Measurements from ENCODE around the gene KRT33B. TPM values are rescaled to one million over a fixed set of nuclear protein-coding genes. Genes with fewer than 3 reads are reported as not detected.

The KRT33B gene
- total RNA-seq, 1 donor from 2014 or later = 0.29 TPM

- no peak for DNase-seq (ENCODE audit: low read depth)
- TF ChIP-seq, protein P1, sequence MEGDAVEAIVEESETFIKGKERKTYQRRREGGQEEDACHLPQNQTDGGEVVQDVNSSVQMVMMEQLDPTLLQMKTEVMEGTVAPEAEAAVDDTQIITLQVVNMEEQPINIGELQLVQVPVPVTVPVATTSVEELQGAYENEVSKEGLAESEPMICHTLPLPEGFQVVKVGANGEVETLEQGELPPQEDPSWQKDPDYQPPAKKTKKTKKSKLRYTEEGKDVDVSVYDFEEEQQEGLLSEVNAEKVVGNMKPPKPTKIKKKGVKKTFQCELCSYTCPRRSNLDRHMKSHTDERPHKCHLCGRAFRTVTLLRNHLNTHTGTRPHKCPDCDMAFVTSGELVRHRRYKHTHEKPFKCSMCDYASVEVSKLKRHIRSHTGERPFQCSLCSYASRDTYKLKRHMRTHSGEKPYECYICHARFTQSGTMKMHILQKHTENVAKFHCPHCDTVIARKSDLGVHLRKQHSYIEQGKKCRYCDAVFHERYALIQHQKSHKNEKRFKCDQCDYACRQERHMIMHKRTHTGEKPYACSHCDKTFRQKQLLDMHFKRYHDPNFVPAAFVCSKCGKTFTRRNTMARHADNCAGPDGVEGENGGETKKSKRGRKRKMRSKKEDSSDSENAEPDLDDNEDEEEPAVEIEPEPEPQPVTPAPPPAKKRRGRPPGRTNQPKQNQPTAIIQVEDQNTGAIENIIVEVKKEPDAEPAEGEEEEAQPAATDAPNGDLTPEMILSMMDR (conservative IDR thresholded peaks at IDR 0.05; ENCODE audit: low read depth, low read length) = no peak
- no peak overlapping the region for H3K4me3 ChIP-seq (ENCODE audit: low read depth, low read length)
Observed at GRCh38 chr17:41393826-41394225, 24.2 kb upstream of the KRT33B start.

GRCh38 chr17:41393294-41393693, 23.7 kb upstream of the KRT33B start:
- TF ChIP-seq, protein P1 (conservative IDR thresholded peaks at IDR 0.05; ENCODE audit: low read depth, low read length) = no peak
- DNase-seq (ENCODE audit: low read depth) = no peak
- no peak overlapping the region for H3K4me3 ChIP-seq (ENCODE audit: low read depth, low read length)

DNA sequence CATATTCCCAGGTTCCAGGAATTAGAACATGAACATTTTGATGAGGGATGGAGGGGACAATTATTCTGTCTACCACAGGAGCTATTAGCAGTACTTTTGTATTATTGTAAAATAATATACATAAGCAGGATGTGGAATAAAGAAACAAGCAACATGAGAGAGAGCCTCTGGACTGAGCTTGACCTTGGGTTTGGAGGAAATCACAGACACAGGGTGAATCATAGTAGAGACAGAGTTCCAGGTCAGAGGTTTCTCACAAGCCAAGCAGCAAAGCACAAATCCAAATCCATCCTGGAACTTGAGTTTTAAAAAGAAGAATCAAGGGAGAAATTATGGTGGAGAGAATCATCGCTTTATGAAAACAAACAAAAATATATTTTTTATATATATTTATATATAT, 22.7 kb upstream of the KRT33B start:
- TF ChIP-seq, protein P1 (conservative IDR thresholded peaks at IDR 0.05; ENCODE audit: low read depth, low read length) = no peak
- no peak overlapping the region for H3K4me3 ChIP-seq (ENCODE audit: low read depth, low read length)
- DNase-seq (ENCODE audit: low read depth) = no peak

GRCh38 chr17:41391535-41391934, 21.9 kb upstream of the KRT33B start:
- TF ChIP-seq, protein P1 (conservative IDR thresholded peaks at IDR 0.05; ENCODE audit: low read depth, low read length) = no peak
- no peak overlapping the region for H3K4me3 ChIP-seq (ENCODE audit: low read depth, low read length)
- no peak for DNase-seq (ENCODE audit: low read depth)

DNA sequence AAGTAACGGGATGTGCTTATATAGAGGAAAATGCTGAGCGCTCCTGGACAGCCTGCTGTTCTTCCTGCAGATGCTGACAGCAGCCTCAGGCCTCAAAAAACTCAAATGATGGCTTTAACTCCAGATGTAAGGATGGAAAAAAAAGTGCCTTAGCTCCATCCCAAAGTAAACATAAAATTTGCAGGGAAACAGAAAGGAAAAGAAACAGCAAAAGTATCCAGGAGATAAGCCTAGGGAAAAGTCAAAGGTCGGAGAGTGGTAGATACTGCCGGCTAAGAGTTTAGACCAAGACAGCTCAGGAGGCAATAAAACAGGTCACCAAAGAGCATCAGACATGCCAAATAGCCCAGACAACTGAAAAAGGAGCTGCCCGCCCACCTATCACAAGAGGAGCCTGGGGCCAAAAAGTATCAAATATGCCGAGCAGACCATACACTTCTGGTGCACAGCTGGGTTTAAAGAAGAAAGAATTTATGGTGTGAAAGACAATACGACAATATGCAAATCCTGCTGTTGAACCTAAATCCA, 20.9 kb upstream of the KRT33B start:
- TF ChIP-seq, protein P1 (conservative IDR thresholded peaks at IDR 0.05; ENCODE audit: low read depth, low read length) = no peak
- H3K4me3 ChIP-seq (ENCODE audit: low read depth, low read length) = no peak overlapping the region
- DNase-seq (ENCODE audit: low read depth) = no peak

- TF ChIP-seq, protein P1 (conservative IDR thresholded peaks at IDR 0.05; ENCODE audit: low read depth, low read length) = no peak
- DNase-seq (ENCODE audit: low read depth) = no peak
- H3K4me3 ChIP-seq (ENCODE audit: low read depth, low read length) = no peak overlapping the region
Observed at GRCh38 chr17:41387670-41388069, 18.1 kb upstream of the KRT33B start.

DNA sequence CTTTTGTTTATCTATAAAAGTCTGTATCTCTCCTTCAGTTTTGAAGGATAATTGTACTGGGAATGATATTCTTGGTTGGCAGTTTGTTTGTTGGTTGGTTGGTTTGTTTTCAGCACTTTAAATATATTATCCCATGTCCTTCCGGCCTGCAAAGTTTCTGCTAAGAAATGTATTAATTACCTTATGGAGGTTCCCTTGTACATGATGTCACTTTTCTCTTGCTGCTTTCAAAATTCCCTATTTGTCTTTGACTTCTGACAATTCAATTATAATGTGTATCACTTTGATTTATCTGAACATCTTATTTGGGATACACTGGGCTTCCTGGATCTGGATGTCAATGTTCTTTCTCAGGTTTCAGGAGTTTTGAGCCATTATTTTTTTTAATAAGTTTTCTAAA, 16.6 kb upstream of the KRT33B start:
- TF ChIP-seq, protein P1 (conservative IDR thresholded peaks at IDR 0.05; ENCODE audit: low read depth, low read length) = no peak
- H3K4me3 ChIP-seq (ENCODE audit: low read depth, low read length) = no peak overlapping the region

More for the DNA sequence above, 16.6 kb upstream of the KRT33B start:
- DNase-seq (ENCODE audit: low read depth) = no peak

All from epithelial cell of proximal tubule (primary cell).